Prostate gland (tissue), 2 donors: ENCODE measurements around the gene FAM120B. TPM values are rescaled to one million over a fixed set of nuclear protein-coding genes. Genes with fewer than 3 reads are reported as not detected.

Experiments used
- DNase-seq: peaks from one replicate; pipeline ENCODE4 v3.0.0-alpha.2; 2019; ENCODE audit warnings: low spot score
- H3K27ac ChIP-seq, 2 donors: fragments of 200-600 bp; sonication (generic); 2 replicates each; pipeline ENCODE4 v1.5.1; 2017 to 2019
- H3K27me3 ChIP-seq: fragments of 200-600 bp; sonication (generic); replicated peaks from 2 replicates; pipeline ENCODE4 v1.5.1; 2019; ENCODE audit not compliant: insufficient read depth
- H3K36me3 ChIP-seq, 2 donors: fragments of 200-600 bp; sonication (generic); 1 replicate in 1 of 2; 2 replicates in 1 of 2; pipeline versions ENCODE4 v1.5.1 to v1.8.1; 2017 to 2019
- H3K4me1 ChIP-seq: fragments of 200-600 bp; sonication (generic); replicated peaks from 2 replicates; pipeline ENCODE4 v1.5.1; 2019
- H3K4me3 ChIP-seq, 2 donors: fragments of 200-600 bp; sonication (generic); 2 replicates each; pipeline ENCODE4 v1.5.1; 2017 to 2019
- H3K9me3 ChIP-seq: fragments of 200-600 bp; sonication (generic); 2 replicates; pipeline ENCODE4 v1.5.1; 2017
- CTCF ChIP-seq, 4 experiments: fragments of 200-600 bp in 2 of 4; fragments of 450-650 bp in 2 of 4; sonication (generic) in 2 of 4; IDR thresholded peaks; 1 replicate in 3 of 4; 2 replicates in 1 of 4; pipeline ENCODE4 v1.5.1; 2016 to 2019; ENCODE audit warnings: antibody characterized with exemption in 4 of 4, mild to moderate bottlenecking in 2 of 4, moderate library complexity in 2 of 4
- POLR2A ChIP-seq: fragments of 450-650 bp; IDR thresholded peaks from one replicate; pipeline ENCODE4 v1.6.1; 2016; ENCODE audit warnings: antibody characterized with exemption, mild to moderate bottlenecking
- POLR2AphosphoS5 ChIP-seq: sonication (generic); formaldehyde crosslinking; IDR thresholded peaks from one replicate; pipeline ENCODE4 v1.6.1; 2017; ENCODE audit warnings: antibody characterized with exemption
- WGBS: methylation state at CpG from one replicate; pipeline ENCODE4 v1.1.5; 2018; 5-methylcytosine and 5-hydroxymethylcytosine counted together
- intact Hi-C: fragments of 100-400 bp; cut with DNase I; formaldehyde crosslinking; loops from one replicate; pipeline ENCODE4 v1.14.2; 2022
- total RNA-seq, 2 donors: library from RNA; depleted of rRNA; stranded (reverse); fragments of >200 nt; gene quantifications; one replicate each; pipeline ENCODE4 v1.1.0, GENCODE V29; 2016

FAM120B gene
- total RNA-seq, 2 donors from 2014 or later: 28.8 to 45.0 TPM

GRCh38 chr6:170424604-170425126 lies 118.1 kb downstream of the FAM120B start:
- no peak for DNase-seq
- Histone ChIP-seq H3K4me1 (no peaks in the 10 kb centered on the region), H3K27ac (no peak overlapping the region), H3K27me3 (peaks cover 2% of the 10 kb centered on the region), H3K4me3 (no peak overlapping the region), H3K36me3 (no peaks in the 10 kb centered on the region), H3K9me3 (no peaks in the 10 kb centered on the region)
- TF ChIP-seq POLR2A (no peak), POLR2AphosphoS5 (no peak), CTCF (IDR thresholded peaks at IDR 0.05) (no peak)
- intact Hi-C loops: no loop called here
- 75% methylated on average over 7 of the region's 7 CpGs for WGBS

GRCh38 chr6:170429450-170429849 lies 122.9 kb downstream of the FAM120B start:
- Histone ChIP-seq H3K4me1 (no peaks in the 10 kb centered on the region), H3K36me3 (no peaks in the 10 kb centered on the region), H3K27ac (no peak overlapping the region), H3K4me3 (no peak overlapping the region), H3K9me3 (no peaks in the 10 kb centered on the region), H3K27me3 (no peaks in the 10 kb centered on the region)
- no peak for DNase-seq
- WGBS: 51% methylated on average over 7 of the region's 7 CpGs
- intact Hi-C loops: no loop called here
- no peak for TF ChIP-seq CTCF (IDR thresholded peaks at IDR 0.05)
- no peak for TF ChIP-seq POLR2AphosphoS5
- TF ChIP-seq POLR2A: no peak

- Histone ChIP-seq H3K36me3 (no peaks in the 10 kb centered on the region), H3K27me3 (no peaks in the 10 kb centered on the region), H3K4me3 (no peak overlapping the region), H3K27ac (no peak overlapping the region), H3K9me3 (no peaks in the 10 kb centered on the region), H3K4me1 (no peaks in the 10 kb centered on the region)
- intact Hi-C loops: no loop called here
- DNase-seq: no peak
- WGBS: 76% methylated on average over 17 of the region's 17 CpGs
- TF ChIP-seq POLR2A: no peak
These were observed 126.9 kb downstream of the FAM120B start for GRCh38 chr6:170433163-170434116.

- Histone ChIP-seq H3K9me3 (no peaks in the 10 kb centered on the region), H3K27ac (no peak overlapping the region), H3K27me3 (no peaks in the 10 kb centered on the region), H3K36me3 (no peaks in the 10 kb centered on the region), H3K4me3 (no peak overlapping the region), H3K4me1 (no peaks in the 10 kb centered on the region)
- no peak for DNase-seq
- 80% methylated on average over 20 of the region's 20 CpGs for WGBS
- TF ChIP-seq POLR2A: no peak
- TF ChIP-seq POLR2AphosphoS5: no peak
- TF ChIP-seq CTCF (IDR thresholded peaks at IDR 0.05): no peak
- intact Hi-C loops: no loop called here
These were observed 127.7 kb downstream of the FAM120B start for GRCh38 chr6:170434117-170434820.

- WGBS: 79% methylated on average over 8 of the region's 17 CpGs
- no peak for TF ChIP-seq POLR2AphosphoS5
- TF ChIP-seq POLR2A: no peak
- no peak for TF ChIP-seq CTCF (IDR thresholded peaks at IDR 0.05)
These were observed 128.2 kb downstream of the FAM120B start for GRCh38 chr6:170434821-170435155.

More at GRCh38 chr6:170434821-170435155, 128.2 kb downstream of the FAM120B start:
- Histone ChIP-seq H3K9me3 (no peaks in the 10 kb centered on the region), H3K27me3 (no peaks in the 10 kb centered on the region), H3K4me1 (no peaks in the 10 kb centered on the region), H3K4me3 (no peak overlapping the region), H3K27ac (no peak overlapping the region), H3K36me3 (no peaks in the 10 kb centered on the region)
- intact Hi-C loops: no loop called here
- no peak for DNase-seq
